ENCODE measurements around the gene FCN1.
"Not testable (repeated sequence)": the region's sequence is repeated elsewhere in the genome, so short reads cannot be mapped to it uniquely, and the experiment has no call there.

Gene FCN1

GRCh38 chr9:134857451-134857850 is 60.3 kb downstream of the FCN1 start:
- H3K4me3 ChIP-seq (ENCODE audit: low read depth in 1 of 5, low read length in 5 of 5); H3K36me3 ChIP-seq (ENCODE audit: control insufficient read depth in 5 of 5, insufficient read depth in 5 of 5, low read length in 5 of 5); H3K9ac ChIP-seq (ENCODE audit: low read length in 5 of 5); H3K9me3 ChIP-seq (ENCODE audit: control insufficient read depth in 5 of 5, low read length in 5 of 5); H3K27ac ChIP-seq (ENCODE audit: low read depth, low read length); H3K4me1 ChIP-seq (ENCODE audit: control insufficient read depth in 5 of 5, insufficient read depth in 5 of 5, low read length in 5 of 5); H3K27me3 ChIP-seq (ENCODE audit: control insufficient read depth in 5 of 5, insufficient read depth in 4 of 5, low read length in 5 of 5): not testable (repeated sequence)

GRCh38 chr9:134855900-134856377 is 61.8 kb downstream of the FCN1 start:
- Histone ChIP-seq H3K27ac (ENCODE audit: low read depth, low read length) (no peak overlapping the region), H3K4me1 (ENCODE audit: control insufficient read depth in 5 of 5, insufficient read depth in 5 of 5, low read length in 5 of 5) (peaks cover 0 to 6% (median 0%) of the 10 kb centered on the region in 5 donors), H3K4me3 (ENCODE audit: low read depth in 1 of 5, low read length in 5 of 5) (no peak overlapping the region), H3K27me3 (ENCODE audit: control insufficient read depth in 5 of 5, insufficient read depth in 4 of 5, low read length in 5 of 5) (peaks cover 2 to 10% (median 5%) of the 10 kb centered on the region in 5 donors), H3K36me3 (ENCODE audit: control insufficient read depth in 5 of 5, insufficient read depth in 5 of 5, low read length in 5 of 5) (no peaks in the 10 kb centered on the region), H3K9ac (ENCODE audit: low read length in 5 of 5) (no peak overlapping the region), H3K9me3 (ENCODE audit: control insufficient read depth in 5 of 5, low read length in 5 of 5) (peaks cover 0 to 3% (median 0%) of the 10 kb centered on the region in 5 donors)
